ENCODE results near the gene CPNE7. TPM values are rescaled to one million over a fixed set of nuclear protein-coding genes. Genes with fewer than 3 reads are reported as not detected.

The CPNE7 gene
- total and polyA plus RNA-seq, 9 of the 15 experiments (the other 6 are each of a cell fraction or from before 2014, with no cell fraction given): 0.30 to 73.4 (median 32.7) TPM

DNA sequence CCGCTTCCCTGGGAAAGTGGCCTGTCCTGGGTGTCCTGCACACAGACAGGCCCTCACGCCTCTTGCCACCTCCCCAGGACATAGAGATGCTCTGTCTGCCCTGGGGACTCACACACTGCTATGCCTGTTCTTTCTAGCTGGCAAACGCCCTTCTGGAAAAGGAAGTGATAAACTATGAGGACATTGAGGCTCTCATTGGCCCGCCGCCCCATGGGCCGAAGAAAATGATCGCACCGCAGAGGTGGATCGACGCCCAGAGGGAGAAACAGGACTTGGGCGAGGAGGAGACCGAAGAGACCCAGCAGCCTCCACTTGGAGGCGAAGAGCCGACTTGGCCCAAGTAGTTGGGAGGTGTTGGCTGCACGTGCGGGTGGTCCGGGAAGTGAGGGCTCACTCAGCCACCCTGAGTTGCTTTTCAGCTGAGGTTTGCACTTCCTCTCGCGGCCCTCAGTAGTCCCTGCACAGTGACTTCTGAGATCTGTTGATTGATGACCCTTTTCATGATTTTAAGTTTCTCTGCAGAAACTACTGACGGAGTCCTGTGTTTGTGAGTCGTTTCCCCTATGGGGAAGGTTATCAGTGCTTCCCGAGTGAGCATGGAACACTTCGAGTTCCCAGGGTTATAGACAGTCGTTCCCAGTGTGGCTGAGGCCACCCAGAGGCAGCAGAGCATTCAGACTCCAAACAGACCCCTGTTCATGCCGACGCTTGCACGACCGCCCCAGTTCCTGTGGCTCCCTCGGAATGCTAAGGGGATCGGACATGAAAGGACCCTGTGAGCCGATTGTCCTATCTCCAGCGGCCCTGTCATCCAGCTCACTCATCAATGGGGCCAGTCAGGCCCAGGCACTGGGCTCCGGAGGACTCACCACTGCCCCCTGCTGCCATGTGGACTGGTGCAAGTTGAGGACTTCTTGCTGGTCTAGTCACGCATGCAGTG, 18.5 kb upstream of the CPNE7 start (continued):
- TF ChIP-seq, protein P1, sequence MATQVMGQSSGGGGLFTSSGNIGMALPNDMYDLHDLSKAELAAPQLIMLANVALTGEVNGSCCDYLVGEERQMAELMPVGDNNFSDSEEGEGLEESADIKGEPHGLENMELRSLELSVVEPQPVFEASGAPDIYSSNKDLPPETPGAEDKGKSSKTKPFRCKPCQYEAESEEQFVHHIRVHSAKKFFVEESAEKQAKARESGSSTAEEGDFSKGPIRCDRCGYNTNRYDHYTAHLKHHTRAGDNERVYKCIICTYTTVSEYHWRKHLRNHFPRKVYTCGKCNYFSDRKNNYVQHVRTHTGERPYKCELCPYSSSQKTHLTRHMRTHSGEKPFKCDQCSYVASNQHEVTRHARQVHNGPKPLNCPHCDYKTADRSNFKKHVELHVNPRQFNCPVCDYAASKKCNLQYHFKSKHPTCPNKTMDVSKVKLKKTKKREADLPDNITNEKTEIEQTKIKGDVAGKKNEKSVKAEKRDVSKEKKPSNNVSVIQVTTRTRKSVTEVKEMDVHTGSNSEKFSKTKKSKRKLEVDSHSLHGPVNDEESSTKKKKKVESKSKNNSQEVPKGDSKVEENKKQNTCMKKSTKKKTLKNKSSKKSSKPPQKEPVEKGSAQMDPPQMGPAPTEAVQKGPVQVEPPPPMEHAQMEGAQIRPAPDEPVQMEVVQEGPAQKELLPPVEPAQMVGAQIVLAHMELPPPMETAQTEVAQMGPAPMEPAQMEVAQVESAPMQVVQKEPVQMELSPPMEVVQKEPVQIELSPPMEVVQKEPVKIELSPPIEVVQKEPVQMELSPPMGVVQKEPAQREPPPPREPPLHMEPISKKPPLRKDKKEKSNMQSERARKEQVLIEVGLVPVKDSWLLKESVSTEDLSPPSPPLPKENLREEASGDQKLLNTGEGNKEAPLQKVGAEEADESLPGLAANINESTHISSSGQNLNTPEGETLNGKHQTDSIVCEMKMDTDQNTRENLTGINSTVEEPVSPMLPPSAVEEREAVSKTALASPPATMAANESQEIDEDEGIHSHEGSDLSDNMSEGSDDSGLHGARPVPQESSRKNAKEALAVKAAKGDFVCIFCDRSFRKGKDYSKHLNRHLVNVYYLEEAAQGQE (IDR thresholded peaks at IDR 0.05; ENCODE audit: borderline replicate concordance): peak; percentile 23; the same call in 1 of the 2 replicates
- TF ChIP-seq, protein P1 (CRISPR knock-in tag; IDR thresholded peaks at IDR 0.05; ENCODE audit: low read depth): no peak
- TF ChIP-seq, protein P2, sequence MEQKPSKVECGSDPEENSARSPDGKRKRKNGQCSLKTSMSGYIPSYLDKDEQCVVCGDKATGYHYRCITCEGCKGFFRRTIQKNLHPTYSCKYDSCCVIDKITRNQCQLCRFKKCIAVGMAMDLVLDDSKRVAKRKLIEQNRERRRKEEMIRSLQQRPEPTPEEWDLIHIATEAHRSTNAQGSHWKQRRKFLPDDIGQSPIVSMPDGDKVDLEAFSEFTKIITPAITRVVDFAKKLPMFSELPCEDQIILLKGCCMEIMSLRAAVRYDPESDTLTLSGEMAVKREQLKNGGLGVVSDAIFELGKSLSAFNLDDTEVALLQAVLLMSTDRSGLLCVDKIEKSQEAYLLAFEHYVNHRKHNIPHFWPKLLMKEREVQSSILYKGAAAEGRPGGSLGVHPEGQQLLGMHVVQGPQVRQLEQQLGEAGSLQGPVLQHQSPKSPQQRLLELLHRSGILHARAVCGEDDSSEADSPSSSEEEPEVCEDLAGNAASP (IDR thresholded peaks at IDR 0.05): no peak
- TF ChIP-seq CBX5 (IDR thresholded peaks at IDR 0.05; ENCODE audit: borderline replicate concordance, low read depth): no peak
- TF ChIP-seq, protein P3, sequence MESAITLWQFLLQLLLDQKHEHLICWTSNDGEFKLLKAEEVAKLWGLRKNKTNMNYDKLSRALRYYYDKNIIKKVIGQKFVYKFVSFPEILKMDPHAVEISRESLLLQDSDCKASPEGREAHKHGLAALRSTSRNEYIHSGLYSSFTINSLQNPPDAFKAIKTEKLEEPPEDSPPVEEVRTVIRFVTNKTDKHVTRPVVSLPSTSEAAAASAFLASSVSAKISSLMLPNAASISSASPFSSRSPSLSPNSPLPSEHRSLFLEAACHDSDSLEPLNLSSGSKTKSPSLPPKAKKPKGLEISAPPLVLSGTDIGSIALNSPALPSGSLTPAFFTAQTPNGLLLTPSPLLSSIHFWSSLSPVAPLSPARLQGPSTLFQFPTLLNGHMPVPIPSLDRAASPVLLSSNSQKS (CRISPR knock-in tag; IDR thresholded peaks at IDR 0.05): no peak
- no peak for TF ChIP-seq ZNF134 (CRISPR knock-in tag; conservative IDR thresholded peaks at IDR 0.05)
- no peak for TF ChIP-seq ZSCAN32 (CRISPR knock-in tag; IDR thresholded peaks at IDR 0.05)
- no peak for TF ChIP-seq NELFE (IDR thresholded peaks at IDR 0.05; ENCODE audit: insufficient read depth, insufficient read length)
- TF ChIP-seq NONO (IDR thresholded peaks at IDR 0.05; ENCODE audit: low read depth in 2 of 2, low read length in 1 of 2): no peak

Data from K562 (cell line).